COLO668 (cell line): ENCODE results near the gene RNU1-1.
"Not testable (repeated sequence)": the region's sequence is repeated elsewhere in the genome, so short reads cannot be mapped to it uniquely, and the experiment has no call there.

ENCODE experiments used
- DNase-seq: peaks from one replicate; lab custom pipeline; 2025; ENCODE audit not compliant: unreplicated experiment; lab: John Stamatoyannopoulos, UW

RNU1-1 gene

GRCh38 chr1:16514107-16515055 lies at the start of gene RNU1-1:
TSS of gene RNU1-1 (minus strand) at chr1:16514285.
- DNase-seq: peak; percentile 80

- not testable (repeated sequence) for DNase-seq
These were observed 47.0 kb upstream of the RNU1-1 start for GRCh38 chr1:16561035-16561434.

- DNase-seq: not testable (repeated sequence)
These were observed 46.4 kb upstream of the RNU1-1 start for GRCh38 chr1:16560498-16560897.

- not testable (repeated sequence) for DNase-seq
These were observed 45.6 kb upstream of the RNU1-1 start for GRCh38 chr1:16559688-16560087.

GRCh38 chr1:16557034-16557433 lies 42.9 kb upstream of the RNU1-1 start:
- not testable (repeated sequence) for DNase-seq

- not testable (repeated sequence) for DNase-seq
These were observed 39.2 kb upstream of the RNU1-1 start for GRCh38 chr1:16553244-16553643.

GRCh38 chr1:16550212-16550918 lies 36.3 kb upstream of the RNU1-1 start:
- not testable (repeated sequence) for DNase-seq

GRCh38 chr1:16549545-16549944 lies 35.5 kb upstream of the RNU1-1 start:
- DNase-seq: not testable (repeated sequence)

GRCh38 chr1:16547502-16548241 lies 33.6 kb upstream of the RNU1-1 start:
- not testable (repeated sequence) for DNase-seq

GRCh38 chr1:16545682-16546095 lies 31.6 kb upstream of the RNU1-1 start:
- DNase-seq: peak; percentile 21

- not testable (repeated sequence) for DNase-seq
These were observed 26.4 kb upstream of the RNU1-1 start for GRCh38 chr1:16540421-16540893.

GRCh38 chr1:16537528-16537927 lies 23.4 kb upstream of the RNU1-1 start:
- not testable (repeated sequence) for DNase-seq

GRCh38 chr1:16536796-16537195 lies 22.7 kb upstream of the RNU1-1 start:
- DNase-seq: not testable (repeated sequence)

GRCh38 chr1:16535898-16536297 lies 21.8 kb upstream of the RNU1-1 start:
- DNase-seq: not testable (repeated sequence)

GRCh38 chr1:16535487-16535886 lies 21.4 kb upstream of the RNU1-1 start:
- not testable (repeated sequence) for DNase-seq

- DNase-seq: not testable (repeated sequence)
These were observed 20.9 kb upstream of the RNU1-1 start for GRCh38 chr1:16534829-16535456.

- not testable (repeated sequence) for DNase-seq
These were observed 20.2 kb upstream of the RNU1-1 start for GRCh38 chr1:16534239-16534828.

- DNase-seq: not testable (repeated sequence)
These were observed 18.3 kb upstream of the RNU1-1 start for GRCh38 chr1:16532235-16532991.

- DNase-seq: not testable (repeated sequence)
These were observed 14.3 kb upstream of the RNU1-1 start for GRCh38 chr1:16528338-16528737.
